GM12865 (cell line): Measurements from ENCODE around the gene MARK4.
"Not testable (repeated sequence)": the region's sequence is repeated elsewhere in the genome, so short reads cannot be mapped to it uniquely, and the experiment has no call there.

ENCODE experiments used
- DNase-seq: peaks from one replicate; pipeline ENCODE4 v3.0.0; 2010; ENCODE audit warnings: low read depth
- H3K4me3 ChIP-seq: 2 replicates; pipeline ENCODE4 v1.5.1; 2011; ENCODE audit warnings: mild to moderate bottlenecking, low read depth, low read length, control low read depth
- CTCF ChIP-seq: IDR thresholded peaks from 2 replicates; pipeline ENCODE4 v1.5.1; 2011; ENCODE audit warnings: low read length, control low read depth, low read depth, inconsistent platforms; ENCODE audit not compliant: insufficient read depth; ENCODE audit errors: missing control alignments

Gene MARK4

GRCh38 chr19:45307361-45307760 lies 56.3 kb downstream of the MARK4 start:
- no peak overlapping the region for H3K4me3 ChIP-seq
- no peak for DNase-seq
- no peak for TF ChIP-seq CTCF

- DNase-seq, H3K4me3 ChIP-seq: not testable (repeated sequence)
Measured at GRCh38 chr19:45309322-45309721, 58.3 kb downstream of the MARK4 start.

- DNase-seq: no peak
- H3K4me3 ChIP-seq: no peak overlapping the region
- no peak for TF ChIP-seq CTCF
Measured at GRCh38 chr19:45311621-45312020, 60.5 kb downstream of the MARK4 start.

- not testable (repeated sequence) for H3K4me3 ChIP-seq, DNase-seq
Measured at GRCh38 chr19:45312285-45312684, 61.2 kb downstream of the MARK4 start.

- no peak for TF ChIP-seq CTCF
- no peak for DNase-seq
- no peak overlapping the region for H3K4me3 ChIP-seq
Measured at GRCh38 chr19:45314708-45315245, 63.7 kb downstream of the MARK4 start.

- TF ChIP-seq CTCF: no peak
- DNase-seq: no peak
- H3K4me3 ChIP-seq: no peak overlapping the region
Measured at GRCh38 chr19:45315304-45315703, 64.2 kb downstream of the MARK4 start.

- TF ChIP-seq CTCF: no peak
- H3K4me3 ChIP-seq: no peak overlapping the region
- DNase-seq: no peak
Measured at GRCh38 chr19:45320997-45321775, 70.1 kb downstream of the MARK4 start.

- DNase-seq: no peak
- TF ChIP-seq CTCF: no peak
- H3K4me3 ChIP-seq: no peak overlapping the region
Measured at GRCh38 chr19:45321848-45322247, 70.8 kb downstream of the MARK4 start.
